SKM-1 treated with dmso at 0.1 percent for 144 hours (cell line): ENCODE results near the gene PKD2.
"Not testable (repeated sequence)": the region's sequence is repeated elsewhere in the genome, so short reads cannot be mapped to it uniquely, and the experiment has no call there.

ENCODE experiments used
- DNase-seq: peaks from one replicate; lab custom pipeline; 2025; ENCODE audit not compliant: unreplicated experiment; lab: John Stamatoyannopoulos, UW

Gene PKD2

DNA sequence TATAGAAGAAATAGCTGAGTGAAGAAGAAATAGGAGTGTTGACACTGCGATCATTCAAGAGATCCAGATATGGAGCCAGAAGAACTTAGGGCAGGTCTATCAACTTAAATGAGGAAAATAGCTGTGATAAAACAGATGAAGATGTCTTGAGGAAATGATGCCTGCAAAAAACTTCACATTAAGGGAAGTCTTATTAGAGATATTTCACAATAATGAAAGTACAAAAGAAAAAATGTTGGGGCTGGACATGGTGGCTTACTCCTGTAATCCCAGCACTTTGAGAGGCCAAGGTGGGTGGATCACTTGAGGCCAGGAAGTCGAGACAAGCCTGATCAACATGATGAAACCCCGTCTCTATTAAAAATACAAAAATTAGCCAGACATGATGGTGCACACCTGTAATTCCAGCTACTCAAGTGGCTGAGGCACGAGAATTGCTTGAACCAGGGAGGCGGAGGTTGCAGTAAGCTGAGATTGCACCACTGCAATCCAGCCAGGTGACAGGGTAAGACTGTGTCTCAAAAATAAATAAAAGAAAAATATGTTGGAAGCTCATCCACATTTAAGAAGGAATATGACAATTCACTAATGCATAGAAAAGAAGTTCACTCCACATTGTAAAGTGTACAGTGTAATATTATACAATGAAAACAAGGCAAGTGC, 56.3 kb downstream of the PKD2 start:
- no peak for DNase-seq

- DNase-seq, result no peak
These were observed 57.0 kb downstream of the PKD2 start for GRCh38 chr4:88064410-88064809.

DNA sequence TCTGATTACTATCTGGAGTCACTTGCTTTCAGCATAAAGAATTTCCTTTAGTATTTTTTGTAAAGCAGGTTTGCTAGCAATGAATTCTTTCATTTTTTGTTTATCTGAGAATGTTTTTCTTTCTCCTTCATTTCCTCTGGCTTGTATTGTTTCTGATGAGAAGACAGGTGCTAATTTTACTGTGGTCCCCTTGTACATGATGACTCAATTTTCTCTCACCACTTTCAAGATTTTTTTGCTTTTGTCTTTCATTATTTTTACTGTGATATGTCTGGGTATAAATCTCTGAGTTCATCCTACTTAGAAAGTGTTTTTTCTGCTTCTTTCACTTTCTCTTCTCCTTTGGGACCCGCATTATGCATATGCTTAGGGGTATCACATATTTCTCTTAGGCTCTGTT, 62.6 kb downstream of the PKD2 start:
- DNase-seq, result no peak

DNA sequence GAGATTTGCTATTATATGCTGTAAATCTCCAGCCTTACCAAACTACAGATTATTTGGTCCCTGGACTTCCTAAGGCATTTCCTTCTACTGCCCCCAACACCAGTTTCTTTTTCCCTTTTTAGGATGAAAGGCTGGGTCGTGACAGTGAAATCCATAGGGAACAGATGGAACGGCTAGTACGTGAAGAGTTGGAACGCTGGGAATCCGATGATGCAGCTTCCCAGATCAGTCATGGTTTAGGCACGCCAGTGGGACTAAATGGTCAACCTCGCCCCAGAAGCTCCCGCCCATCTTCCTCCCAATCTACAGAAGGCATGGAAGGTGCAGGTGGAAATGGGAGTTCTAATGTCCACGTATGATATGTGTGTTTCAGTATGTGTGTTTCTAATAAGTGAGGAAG, 67.9 kb downstream of the PKD2 start:
- DNase-seq, result no peak

GRCh38 chr4:88077911-88078524, 70.6 kb downstream of the PKD2 start:
- no peak for DNase-seq

DNA sequence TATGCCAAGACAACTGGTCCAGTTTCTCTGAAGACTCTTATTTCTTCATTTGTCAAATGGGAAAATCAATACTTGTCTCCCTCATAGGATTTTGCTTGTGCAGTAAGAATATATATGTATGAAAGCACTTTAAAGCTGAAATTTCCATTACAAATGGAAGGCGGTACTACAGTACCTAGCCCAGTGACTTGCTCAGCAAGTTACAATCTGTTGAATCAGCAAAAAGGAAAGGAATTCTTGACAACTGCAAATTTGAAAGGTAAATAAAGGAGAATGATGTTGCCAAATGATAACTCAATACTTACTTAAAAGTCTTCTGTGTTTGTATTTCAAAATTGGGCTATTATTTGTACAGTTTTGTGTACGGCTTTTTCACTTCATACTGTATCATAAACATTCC, 71.1 kb downstream of the PKD2 start:
- DNase-seq, result no peak

- DNase-seq, result no peak
These were observed 73.2 kb downstream of the PKD2 start for GRCh38 chr4:88080626-88081025.

GRCh38 chr4:88087004-88087403, 79.6 kb downstream of the PKD2 start:
- DNase-seq, result no peak

- DNase-seq, result no peak
These were observed 83.5 kb downstream of the PKD2 start for GRCh38 chr4:88090898-88091297.

DNA sequence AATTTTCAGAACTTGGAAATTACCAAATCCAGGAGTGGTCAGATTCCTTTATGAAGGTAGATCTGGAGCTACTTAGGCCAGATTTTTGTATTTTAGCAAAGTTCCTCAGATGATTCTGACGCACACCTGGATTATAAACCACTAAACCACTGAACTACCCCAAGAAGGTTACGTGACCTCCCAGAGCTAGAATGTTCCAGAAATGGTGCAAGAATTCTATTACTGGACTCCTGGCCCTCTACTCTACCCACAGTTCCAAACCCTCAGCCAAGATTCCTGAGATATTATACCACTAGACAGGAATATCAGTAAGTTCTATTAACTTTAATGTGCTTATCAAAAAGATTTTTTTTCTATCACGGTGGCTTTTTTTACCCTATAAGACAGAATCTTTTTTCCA, 83.9 kb downstream of the PKD2 start:
- no peak for DNase-seq

DNA sequence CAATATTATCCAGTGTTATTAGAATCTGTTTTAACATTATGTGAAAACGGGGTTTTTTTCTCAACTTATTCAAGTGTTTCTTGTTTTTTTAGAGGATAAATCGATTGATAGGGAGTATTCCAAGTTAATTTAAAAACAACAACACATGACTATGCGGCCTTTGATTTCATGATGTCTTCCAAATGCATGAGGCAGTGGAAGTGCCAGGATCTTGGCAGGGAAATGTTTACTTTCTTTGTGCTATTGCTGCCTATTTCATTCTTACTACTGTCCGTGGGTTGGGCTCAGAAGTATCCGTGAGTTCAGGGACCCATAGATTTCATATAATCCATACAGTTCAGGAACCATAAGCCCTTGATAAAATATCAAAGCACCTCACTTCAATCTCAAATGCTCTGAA, 86.4 kb downstream of the PKD2 start:
- DNase-seq, result no peak

GRCh38 chr4:88097301-88097700, 89.9 kb downstream of the PKD2 start:
- no peak for DNase-seq

GRCh38 chr4:88097781-88098180, 90.3 kb downstream of the PKD2 start:
- no peak for DNase-seq

DNA sequence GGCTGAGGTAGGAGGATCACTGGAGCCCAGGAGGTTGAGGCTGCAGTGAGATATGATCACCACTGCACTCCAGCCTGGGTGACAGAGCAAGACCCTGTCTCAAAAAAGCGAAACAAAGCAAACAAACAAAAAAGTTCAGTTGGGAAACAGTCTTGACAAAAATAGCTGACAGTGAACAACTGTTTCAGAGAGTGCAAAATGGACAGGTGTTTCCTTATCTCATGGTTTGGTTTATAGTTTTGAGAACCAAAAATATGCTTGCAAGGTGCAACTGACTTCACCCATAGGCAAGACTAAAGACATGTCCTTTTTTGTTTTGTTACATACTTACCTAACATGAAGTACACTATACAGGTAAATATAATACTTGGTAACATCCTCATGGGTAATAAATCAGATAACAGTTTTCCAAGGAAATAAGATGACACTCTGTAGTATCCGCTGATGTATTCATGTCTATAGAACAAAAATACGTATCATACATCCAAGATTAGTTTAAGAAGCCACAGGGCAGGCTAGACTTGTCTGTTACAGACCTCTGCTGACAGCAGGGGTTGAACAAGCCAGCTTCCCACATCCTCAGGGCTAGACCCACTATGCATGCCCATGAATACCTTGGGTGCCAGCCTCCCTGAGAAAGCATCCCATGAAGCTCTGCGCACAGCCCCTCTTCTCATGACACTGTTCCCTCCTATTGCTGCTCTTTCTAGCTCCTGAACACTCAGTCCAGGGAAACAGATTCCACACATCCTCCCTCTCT, 91.7 kb downstream of the PKD2 start:
- no peak for DNase-seq

GRCh38 chr4:88101165-88101564, 93.7 kb downstream of the PKD2 start:
- peak; percentile 59 for DNase-seq

DNA sequence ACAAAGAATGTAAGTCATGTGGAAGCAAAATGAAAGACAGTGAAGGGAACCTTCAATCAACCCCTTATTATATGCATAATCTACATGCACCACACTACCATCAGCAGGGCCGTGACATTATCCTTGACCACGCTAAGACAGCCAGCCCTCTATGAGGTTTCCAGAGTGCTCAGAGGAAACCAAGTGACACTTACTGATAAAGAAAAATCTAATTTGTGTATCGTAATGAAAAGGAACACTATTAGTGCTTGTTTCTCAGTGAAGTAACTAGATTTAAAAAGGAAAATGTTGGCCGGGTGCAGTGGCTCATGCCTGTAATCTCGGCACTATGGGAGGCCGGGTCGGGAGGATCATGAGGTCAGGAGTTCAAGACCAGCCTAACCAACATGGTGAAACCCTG, 94.6 kb downstream of the PKD2 start:
- no peak for DNase-seq

DNA sequence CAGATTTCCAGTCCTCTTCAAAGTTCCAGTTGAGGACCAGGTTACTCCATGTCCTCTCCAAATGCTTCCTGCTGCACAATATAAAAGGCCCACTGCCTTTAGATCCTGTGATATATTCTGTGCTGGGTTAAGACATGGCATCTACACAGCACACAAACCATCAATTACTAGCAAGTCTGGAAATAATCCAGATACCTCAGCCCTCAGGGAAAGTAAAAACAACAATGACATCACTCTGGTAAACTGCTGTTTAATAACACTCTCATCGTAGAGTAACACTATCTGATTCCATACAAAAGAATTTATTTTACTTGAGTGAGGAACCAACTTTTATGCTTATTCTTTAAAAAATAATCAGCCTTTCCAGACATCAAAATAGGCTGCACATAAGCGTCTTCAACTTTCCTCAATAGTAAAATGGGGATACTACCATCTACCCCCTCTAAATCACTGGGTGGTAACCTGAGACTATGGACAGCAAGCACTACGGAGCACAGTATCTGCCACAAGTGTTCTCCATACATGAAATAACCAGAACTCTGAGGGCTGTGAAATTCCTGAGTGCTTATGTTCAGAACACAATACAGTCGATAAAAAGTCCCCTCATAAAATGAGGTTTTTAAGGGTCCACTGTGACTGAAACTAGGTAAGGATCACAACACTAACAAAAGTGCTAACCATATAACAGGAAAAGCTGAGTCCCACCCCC, 97.6 kb downstream of the PKD2 start:
- DNase-seq, result no peak

GRCh38 chr4:88106205-88106604, 98.8 kb downstream of the PKD2 start:
- no peak for DNase-seq

DNA sequence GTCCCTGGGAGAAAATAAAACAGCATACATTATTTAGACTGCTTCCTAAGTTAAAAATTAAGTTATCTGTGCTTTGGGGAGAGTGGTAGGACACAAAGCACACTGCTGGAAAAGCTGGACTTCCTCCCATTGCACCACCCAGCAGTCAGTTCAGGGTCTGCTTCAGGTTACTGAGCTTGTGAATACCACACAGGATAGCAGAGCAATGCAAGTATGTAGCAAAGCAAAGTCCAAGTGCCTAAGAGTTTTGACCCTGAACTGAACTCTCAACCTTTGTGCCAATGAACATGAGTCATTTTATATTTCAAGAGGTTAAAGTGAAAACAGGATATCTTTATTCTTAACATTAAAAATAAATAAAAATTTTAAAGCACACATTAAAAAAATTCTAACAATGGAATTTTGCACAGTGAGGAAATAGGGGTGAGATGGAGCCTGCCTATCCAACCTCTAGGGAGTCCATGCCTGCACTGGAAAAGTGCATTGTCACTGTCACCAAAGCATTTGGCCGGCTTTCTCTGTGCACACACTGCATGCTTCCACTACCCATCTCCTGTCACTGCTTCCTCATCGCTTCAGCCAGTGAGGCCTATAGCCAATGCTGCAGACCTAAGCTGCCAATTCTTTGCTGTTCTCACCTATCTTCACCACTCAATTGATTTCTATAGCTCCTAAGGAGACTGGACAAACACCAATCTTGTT, 100.1 kb downstream of the PKD2 start:
- peak; percentile 39 for DNase-seq

DNA sequence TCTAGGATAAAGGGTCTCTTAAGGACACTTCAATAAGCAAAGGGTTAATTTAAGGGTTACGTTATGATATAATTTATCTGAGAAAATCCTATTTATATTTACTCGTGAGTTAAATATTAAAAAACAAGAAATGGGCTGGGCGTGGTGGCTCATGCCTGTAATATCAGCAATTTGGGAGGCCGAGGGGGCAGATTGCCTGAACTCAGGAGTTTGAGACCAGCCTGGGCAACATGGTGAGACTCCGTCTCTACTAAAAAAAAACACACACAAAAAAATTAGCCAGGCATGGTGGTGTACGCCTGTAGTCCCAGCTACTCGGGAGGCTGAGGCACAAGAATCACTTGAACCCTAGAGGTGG, 100.7 kb downstream of the PKD2 start:
- not testable (repeated sequence) for DNase-seq

- DNase-seq, result no peak
These were observed 101.3 kb downstream of the PKD2 start for GRCh38 chr4:88108747-88109122.
